Kidney capillary endothelial cell (primary cell): ENCODE measurements around the gene BEND4.

Source experiments
- DNase-seq: peaks from one replicate; pipeline ENCODE4 v3.0.0-alpha.2; 2018; ENCODE audit warnings: low spot score

BEND4 gene

GRCh38 chr4:42104521-42104920 is 47.9 kb downstream of the BEND4 start:
- no peak for DNase-seq

- DNase-seq = no peak
Measured at GRCh38 chr4:42101446-42101975, 50.9 kb downstream of the BEND4 start.

GRCh38 chr4:42088386-42088785 is 64.1 kb downstream of the BEND4 start:
- DNase-seq = no peak

- DNase-seq = no peak
Measured at GRCh38 chr4:42083816-42084215, 68.6 kb downstream of the BEND4 start.

- DNase-seq = no peak
Measured at GRCh38 chr4:42080306-42080705, 72.1 kb downstream of the BEND4 start.

- no peak for DNase-seq
Measured at GRCh38 chr4:42078184-42078801, 74.2 kb downstream of the BEND4 start.

GRCh38 chr4:42074294-42074693 is 78.2 kb downstream of the BEND4 start:
- no peak for DNase-seq

- no peak for DNase-seq
Measured at GRCh38 chr4:42070463-42070862, 82.0 kb downstream of the BEND4 start.

- no peak for DNase-seq
Measured at GRCh38 chr4:42067264-42067663, 85.2 kb downstream of the BEND4 start.

- DNase-seq = no peak
Measured at GRCh38 chr4:42066402-42066801, 86.1 kb downstream of the BEND4 start.
